Posterior cingulate gyrus (tissue), 11 donors: Measurements from ENCODE around the gene UHRF1.
"Not testable (repeated sequence)": the region's sequence is repeated elsewhere in the genome, so short reads cannot be mapped to it uniquely, and the experiment has no call there.

Experiments used
- DNase-seq, 10 donors: peaks; one replicate each; pipeline versions ENCODE4 v3.0.0 to v3.0.0-alpha.2; 2020 to 2021; ENCODE audit warnings: mixed read lengths in 3 of 10
- intact Hi-C: fragments of 100-400 bp; cut with DNase I; formaldehyde crosslinking; loops from one replicate; pipeline ENCODE4 v1.15.1; 2023

The UHRF1 gene

GRCh38 chr19:4896372-4896771 lies 12.9 kb upstream of the UHRF1 start:
- no peak for DNase-seq
- intact Hi-C loops, result no loop called here

- DNase-seq, result no peak
- intact Hi-C loops, result no loop called here
Observed at GRCh38 chr19:4897146-4897545, 12.2 kb upstream of the UHRF1 start.

- DNase-seq, intact Hi-C loops: not testable (repeated sequence)
Observed at GRCh38 chr19:4900879-4901278, 8.4 kb upstream of the UHRF1 start.

GRCh38 chr19:4902796-4903195 lies 6.5 kb upstream of the UHRF1 start, which contains the start of gene ARRDC5:
Gene ARRDC5 (minus strand): TSS chr19:4902896. CDS start chr19:4902825, 71 bp downstream.
- no peak for DNase-seq

GRCh38 chr19:4904481-4904880 lies 4.8 kb upstream of the UHRF1 start:
- DNase-seq, result no peak
- intact Hi-C loops, result no loop called here

More at GRCh38 chr19:4902796-4903195, 6.5 kb upstream of the UHRF1 start, which contains the start of gene ARRDC5:
- intact Hi-C loops, result no loop called here

- intact Hi-C loops, result loop anchor here (5.0 kb wide), 1 partner anchor 60 kb away; the partner anchor contains the start of gene KDM4B
- DNase-seq, result no peak
Observed at GRCh38 chr19:4906963-4907362, 2.3 kb upstream of the UHRF1 start.

GRCh38 chr19:4908360-4908759 lies 941 bp upstream of the UHRF1 start:
- DNase-seq, result no peak
- intact Hi-C loops, result loop anchor here (5.0 kb wide), 1 partner anchor 59 kb away; the partner anchor contains the start of gene KDM4B

GRCh38 chr19:4908781-4909155 lies 533 bp upstream of the UHRF1 start:
- intact Hi-C loops, result loop anchor here (5.0 kb wide), 1 partner anchor 59 kb away; the partner anchor contains the start of gene KDM4B
- DNase-seq, result no peak

GRCh38 chr19:4909897-4910593 lies 744 bp downstream of the UHRF1 start:
- peak; percentile 78 to 99 (median 93) for DNase-seq

GRCh38 chr19:4910594-4911281 lies 1.4 kb downstream of the UHRF1 start:
- intact Hi-C loops, result loop anchor here (2.0 to 5.0 kb wide), 2 partner anchors 38 to 122 kb away; no protein-coding TSS in a partner anchor
- DNase-seq, result peak in 4 of 10 donors; percentile 8 to 80 (median 26)

More at GRCh38 chr19:4909897-4910593, 744 bp downstream of the UHRF1 start:
- intact Hi-C loops, result loop anchor here (2.0 to 5.0 kb wide), 3 partner anchors 37 to 122 kb away; partner anchors contain the start of gene KDM4B

- DNase-seq, result peak in 1 of 10 donors; percentile 17
Observed at GRCh38 chr19:4911314-4911713, 2.0 kb downstream of the UHRF1 start.

GRCh38 chr19:4911786-4912672 lies 2.7 kb downstream of the UHRF1 start:
- peak in 9 of 10 donors; percentile 27 to 92 (median 72) for DNase-seq
- intact Hi-C loops, result loop anchor here (1.0 to 5.0 kb wide), 3 partner anchors 39 to 120 kb away; no protein-coding TSS in a partner anchor

More at GRCh38 chr19:4911314-4911713, 2.0 kb downstream of the UHRF1 start:
- intact Hi-C loops, result loop anchor here (2.0 to 5.0 kb wide), 2 partner anchors 39 to 121 kb away; no protein-coding TSS in a partner anchor

GRCh38 chr19:4913996-4914735 lies 4.9 kb downstream of the UHRF1 start:
- intact Hi-C loops, result loop anchor here (5.0 kb wide), 1 partner anchor 118 kb away; no protein-coding TSS in a partner anchor
- DNase-seq, result no peak

- no peak for DNase-seq
- intact Hi-C loops, result loop anchor here (5.0 kb wide), 1 partner anchor 117 kb away; no protein-coding TSS in a partner anchor
Observed at GRCh38 chr19:4914736-4915501, 5.6 kb downstream of the UHRF1 start.

GRCh38 chr19:4916292-4917082 lies 7.2 kb downstream of the UHRF1 start:
- peak in 1 of 10 donors; percentile 83 for DNase-seq
- intact Hi-C loops, result no loop called here

GRCh38 chr19:4922530-4923275 lies 13.4 kb downstream of the UHRF1 start:
- peak in 1 of 10 donors; percentile 76 for DNase-seq
- intact Hi-C loops, result no loop called here

- no peak for DNase-seq
- intact Hi-C loops, result no loop called here
Observed at GRCh38 chr19:4923276-4923747, 14.0 kb downstream of the UHRF1 start.
